OCI-LY3 (cell line): Measurements from ENCODE around the gene NKRF.

Experiments used
- EZH2phosphoT487 ChIP-seq: fragments of 200-600 bp; shearing (Covaris generic); IDR thresholded peaks from 2 replicates; pipeline ENCODE4 v1.6.1; 2018; ENCODE audit warnings: antibody characterized with exemption, mixed run types, low read depth
- TF ChIP-seq, protein P1 (sequence below): fragments of 200-600, 300-600 bp; sonication (generic); IDR thresholded peaks from 2 replicates; pipeline ENCODE4 v1.5.1; 2014; ENCODE audit warnings: antibody characterized with exemption, low read length, low read depth

DNA sequence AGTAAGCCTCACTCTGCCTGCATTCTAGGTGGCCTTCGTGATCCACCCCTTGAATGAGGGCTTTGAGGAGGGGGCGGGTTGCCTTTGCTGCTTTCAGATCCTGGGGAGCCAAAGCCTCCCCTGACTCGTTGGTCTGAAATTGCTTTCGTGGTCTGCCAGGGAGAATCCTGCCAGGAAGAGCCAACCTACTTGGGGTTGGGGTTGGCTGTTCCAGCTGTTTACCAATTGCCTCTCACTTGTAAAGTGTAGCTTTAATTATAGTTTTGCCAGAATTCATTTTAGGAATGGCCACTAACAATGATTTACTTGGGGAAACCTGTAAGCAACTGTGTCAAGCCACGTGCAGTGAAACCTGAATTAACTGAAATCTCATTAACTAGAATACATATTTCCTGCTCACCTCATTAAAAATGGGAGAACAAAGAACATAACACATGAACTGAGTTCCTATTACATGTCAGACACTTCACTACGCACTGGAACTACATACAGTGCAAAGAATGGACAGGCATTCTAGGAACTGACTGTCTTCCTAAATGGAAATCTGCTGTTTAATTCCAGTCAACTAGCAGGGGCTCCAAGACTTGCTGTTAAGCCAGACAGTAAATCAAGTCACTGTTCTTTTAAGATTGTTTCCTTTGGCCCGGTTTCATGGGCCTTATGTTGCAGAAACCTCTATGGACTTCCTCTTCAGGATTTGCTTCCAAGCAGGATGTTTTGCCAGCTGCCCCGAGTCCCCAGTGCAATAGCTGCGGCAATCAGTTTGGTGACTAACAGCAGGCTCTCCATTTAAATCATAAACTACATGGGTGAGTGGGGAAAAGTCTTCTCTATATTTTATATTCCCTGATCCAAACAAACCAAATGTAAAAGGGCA lies 16.4 kb upstream of the NKRF start:
- TF ChIP-seq, protein P1, sequence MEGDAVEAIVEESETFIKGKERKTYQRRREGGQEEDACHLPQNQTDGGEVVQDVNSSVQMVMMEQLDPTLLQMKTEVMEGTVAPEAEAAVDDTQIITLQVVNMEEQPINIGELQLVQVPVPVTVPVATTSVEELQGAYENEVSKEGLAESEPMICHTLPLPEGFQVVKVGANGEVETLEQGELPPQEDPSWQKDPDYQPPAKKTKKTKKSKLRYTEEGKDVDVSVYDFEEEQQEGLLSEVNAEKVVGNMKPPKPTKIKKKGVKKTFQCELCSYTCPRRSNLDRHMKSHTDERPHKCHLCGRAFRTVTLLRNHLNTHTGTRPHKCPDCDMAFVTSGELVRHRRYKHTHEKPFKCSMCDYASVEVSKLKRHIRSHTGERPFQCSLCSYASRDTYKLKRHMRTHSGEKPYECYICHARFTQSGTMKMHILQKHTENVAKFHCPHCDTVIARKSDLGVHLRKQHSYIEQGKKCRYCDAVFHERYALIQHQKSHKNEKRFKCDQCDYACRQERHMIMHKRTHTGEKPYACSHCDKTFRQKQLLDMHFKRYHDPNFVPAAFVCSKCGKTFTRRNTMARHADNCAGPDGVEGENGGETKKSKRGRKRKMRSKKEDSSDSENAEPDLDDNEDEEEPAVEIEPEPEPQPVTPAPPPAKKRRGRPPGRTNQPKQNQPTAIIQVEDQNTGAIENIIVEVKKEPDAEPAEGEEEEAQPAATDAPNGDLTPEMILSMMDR, result no peak
- no peak for TF ChIP-seq EZH2phosphoT487
